GM12878 (cell line): ENCODE data around the gene TANC2. TPM values are rescaled to one million over a fixed set of nuclear protein-coding genes. Genes with fewer than 3 reads are reported as not detected.

ENCODE experiments used
- ATAC-seq: fragments of 200-7000 bp; cut with Tn5 transposase; 3 replicates; pipeline ENCODE4 v1.9.1; 2020; ENCODE audit warnings: mild to moderate bottlenecking, moderate library complexity
- BruUV-seq: library from RNA; stranded (reverse); fragments of 400-500 nt; replicated peaks from 2 replicates; lab custom pipeline; 2021; lab: Mats Ljungman, UMichigan
- CTCF ChIA-PET: fragments of 300-600 bp; sonication (Branson Sonifier 250); formaldehyde crosslinking; extraction: SDS; loops from one replicate; lab custom pipeline; 2021; ENCODE audit warnings: inconsistent platforms; lab: Yijun Ruan, JAX
- POLR2A ChIA-PET: fragments of 350-600 bp; formaldehyde crosslinking; extraction: SDS; loops from one replicate; lab custom pipeline; 2021; ENCODE audit warnings: inconsistent platforms; lab: Charles Lee
- RAD21 ChIA-PET: fragments of 300-600 bp; sonication (Branson Sonifier 250); formaldehyde crosslinking; loops from one replicate; lab custom pipeline; 2023; ENCODE audit warnings: antibody characterized with exemption; ENCODE audit not compliant: unreplicated experiment; lab: Charles Lee
- SMC1A ChIA-PET: fragments of 300-600 bp; sonication (Branson Sonifier 250); formaldehyde crosslinking; loops from one replicate; lab custom pipeline; 2023; ENCODE audit not compliant: unreplicated experiment, uncharacterized antibody; lab: Charles Lee
- DNase-seq: peaks from one replicate; pipeline ENCODE4 v3.0.0-alpha.2; 2011; ENCODE audit warnings: low read depth, low spot score
- FAIRE-seq: peaks from 3 replicates; lab custom pipeline; 2011; peaks lifted over from hg19 to GRCh38; lab: Jason Lieb, UNC
- H2AFZ ChIP-seq: 2 replicates; pipeline ENCODE4 v1.6.0; 2011; ENCODE audit warnings: low read depth, low read length, control low read depth; ENCODE audit not compliant: control insufficient read depth
- H3K27ac ChIP-seq: 2 replicates; pipeline ENCODE4 v1.5.1; 2011; ENCODE audit warnings: control low read depth; ENCODE audit not compliant: control insufficient read depth, insufficient read depth
- H3K27me3 ChIP-seq, 2 experiments: replicated peaks in 1 of 2; 2 replicates each; pipeline versions ENCODE4 v1.6.0 to v1.6.1; 2011; ENCODE audit warnings: low read length in 1 of 2; ENCODE audit not compliant: control insufficient read depth in 2 of 2, insufficient read depth in 2 of 2
- H3K36me3 ChIP-seq, 2 experiments: 2 replicates each; pipeline ENCODE4 v1.5.1; 2011; ENCODE audit warnings: low read length in 1 of 2; ENCODE audit not compliant: control insufficient read depth in 2 of 2, insufficient read depth in 2 of 2
- H3K4me1 ChIP-seq: 2 replicates; pipeline ENCODE4 v1.6.1; 2011; ENCODE audit warnings: mild to moderate bottlenecking, low read length, moderate library complexity, mixed read lengths; ENCODE audit not compliant: control insufficient read depth, insufficient read depth
- H3K4me2 ChIP-seq: 2 replicates; pipeline ENCODE4 v1.6.0; 2011; ENCODE audit warnings: control low read depth; ENCODE audit not compliant: control insufficient read depth, insufficient read depth
- H3K4me3 ChIP-seq: fragments of 200-600 bp; sonication (generic); 2 replicates; pipeline ENCODE4 v1.5.1; 2016
- H3K79me2 ChIP-seq: 2 replicates; pipeline ENCODE4 v1.6.0; 2011; ENCODE audit warnings: low read length; ENCODE audit not compliant: control insufficient read depth, insufficient read depth
- H3K9ac ChIP-seq: 2 replicates; pipeline ENCODE4 v1.8.0; 2011; ENCODE audit warnings: low read length, control low read depth, mixed read lengths; ENCODE audit not compliant: control insufficient read depth, insufficient read depth
- H3K9me3 ChIP-seq: replicated peaks from 3 replicates; pipeline ENCODE4 v1.5.1; 2011; ENCODE audit warnings: mild to moderate bottlenecking, low read length; ENCODE audit not compliant: control insufficient read depth, insufficient read depth
- H4K20me1 ChIP-seq: 2 replicates; pipeline ENCODE4 v1.6.0; 2011; ENCODE audit not compliant: control insufficient read depth, insufficient read depth
- CREM ChIP-seq: IDR thresholded peaks from 2 replicates; pipeline ENCODE4 v1.6.1; 2014; ENCODE audit warnings: antibody characterized with exemption, low read depth
- EP300 ChIP-seq, 2 experiments: fragments of 150-350 bp in 1 of 2; IDR thresholded peaks; 2 replicates each; pipeline ENCODE4 v1.6.1; 2011 to 2012; ENCODE audit warnings: low read depth in 2 of 2, low read length in 2 of 2, borderline replicate concordance in 1 of 2, improper control_type of control experiment in 1 of 2, inconsistent platforms in 1 of 2; ENCODE audit not compliant: control insufficient read depth in 1 of 2
- MEF2B ChIP-seq: fragments of 450-650 bp; IDR thresholded peaks from 2 replicates; pipeline ENCODE4 v1.6.1; 2018; ENCODE audit warnings: mild to moderate bottlenecking, moderate library complexity; ENCODE audit not compliant: partially characterized antibody, poor library complexity, severe bottlenecking
- PAX8 ChIP-seq: fragments of 450-650 bp; IDR thresholded peaks from 2 replicates; pipeline ENCODE4 v1.6.1; 2017; ENCODE audit warnings: mild to moderate bottlenecking, moderate library complexity
- POLR2AphosphoS2 ChIP-seq: IDR thresholded peaks from 2 replicates; pipeline ENCODE4 v1.6.1; 2011; ENCODE audit warnings: low read depth, mild to moderate bottlenecking, low read length, improper control_type of control experiment, moderate library complexity
- YY1 ChIP-seq: IDR thresholded peaks from 2 replicates; pipeline ENCODE4 v1.6.1; 2011; ENCODE audit warnings: low read depth, mild to moderate bottlenecking, low read length
- WGBS: methylation state at CpG from one replicate; pipeline ENCODE4 v1.1.6; 2016; ENCODE audit warnings: low lambda C conversion rate; ENCODE audit not compliant: insufficient replicate concordance, insufficient coverage; ENCODE audit errors: missing lambda C conversion rate; 5-methylcytosine and 5-hydroxymethylcytosine counted together
- in situ Hi-C: fragments of 300-500 bp; cut with MboI; formaldehyde crosslinking; loops from 9 replicates; pipeline ENCODE4 v1.14.3; 2018; ENCODE audit warnings: mixed read lengths
- intact Hi-C: fragments of 100-400 bp; cut with micrococcal nuclease; formaldehyde crosslinking; loops from one replicate; pipeline ENCODE4 v1.14.2; 2022; ENCODE audit not compliant: unreplicated experiment
- polyA plus RNA-seq, 11 experiments: library from polyadenylated mRNA; depleted of rRNA in 4 of 11; unstranded in 6 of 11; stranded (reverse) in 5 of 11; fragments of >200 nt; fragmentation: Nextera tagmentation in 4 of 11; fragmentation: Illumina TruSeq in 1 of 11; extraction: Ambion mirVana in 4 of 11; extraction: Trizol in 1 of 11; gene quantifications; 1 replicate in 1 of 11; 2 replicates in 10 of 11; pipeline versions ENCODE4 v1.2.1 to v1.2.3, GENCODE V29; 2011 to 2016; ENCODE audit warnings: inconsistent platforms in 2 of 11, missing spikeins in 2 of 11, low read depth in 1 of 11
- total RNA-seq, 4 experiments: library from RNA; depleted of rRNA in 3 of 4; stranded (reverse); fragments of >200 nt in 3 of 4; fragmentation: Illumina TruSeq in 1 of 4; extraction: Trizol in 1 of 4; gene quantifications; 2 replicates each; pipeline versions ENCODE4 v1.2.1 to v1.2.3, GENCODE V29; 2013 to 2021
- TF ChIP-seq, protein P1 (sequence below): IDR thresholded peaks from 2 replicates; pipeline ENCODE4 v1.6.1; 2012; ENCODE audit warnings: low read depth, low read length, improper control_type of control experiment
- TF ChIP-seq, protein P2 (sequence below): fragments of 450-650 bp; conservative IDR thresholded peaks from 2 replicates; pipeline ENCODE4 v1.6.1; 2017; ENCODE audit warnings: mild to moderate bottlenecking, moderate library complexity
- TF ChIP-seq, protein P3 (sequence below): fragments of 450-650 bp; IDR thresholded peaks from 2 replicates; pipeline ENCODE4 v1.6.1; 2017; ENCODE audit warnings: borderline replicate concordance
- TF ChIP-seq, protein P4 (sequence below): fragments of 450-650 bp; IDR thresholded peaks from 2 replicates; pipeline ENCODE4 v1.6.1; 2017; ENCODE audit warnings: mild to moderate bottlenecking, moderate library complexity

Gene TANC2
- total and polyA plus RNA-seq, 10 of the 15 experiments (the other 5 are each of a cell fraction or from before 2014, with no cell fraction given) = under 0.01 to 0.13 (median 0.03) TPM; not detected in 2

- SMC1A ChIA-PET = no interaction called here
- BruUV-seq = no TSS peak
- Histone ChIP-seq H3K27me3 (peaks cover 0 to 4% of the 10 kb centered on the region in 2 experiments; a peak in 1 of 4 replicates), H3K79me2 (no peaks in the 10 kb centered on the region), H3K9ac (no peak overlapping the region), H3K9me3 (no peaks in the 10 kb centered on the region), H3K4me3 (no peak overlapping the region), H2AFZ (no peak overlapping the region), H3K4me1 (no peaks in the 10 kb centered on the region), H3K4me2 (no peak overlapping the region), H3K36me3 (no peaks in the 10 kb centered on the region), H4K20me1 (no peaks in the 10 kb centered on the region), H3K27ac (no peak overlapping the region)
- DNase-seq (no peak), FAIRE-seq (no peak), ATAC-seq (no peak)
- WGBS = 0% methylated on average over 2 of the region's 2 CpGs
- POLR2A ChIA-PET = no interaction called here
- TF ChIP-seq POLR2AphosphoS2 = no peak
- TF ChIP-seq CREM = no peak
- no peak for TF ChIP-seq MEF2B
- no peak for TF ChIP-seq EP300 (IDR thresholded peaks at IDR 0.05; ENCODE audit: borderline replicate concordance in 1 of 2, control insufficient read depth in 1 of 2, low read depth in 2 of 2, low read length in 2 of 2)
- no peak for TF ChIP-seq YY1
- TF ChIP-seq, protein P1, sequence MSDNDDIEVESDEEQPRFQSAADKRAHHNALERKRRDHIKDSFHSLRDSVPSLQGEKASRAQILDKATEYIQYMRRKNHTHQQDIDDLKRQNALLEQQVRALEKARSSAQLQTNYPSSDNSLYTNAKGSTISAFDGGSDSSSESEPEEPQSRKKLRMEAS = no peak
- no peak for TF ChIP-seq PAX8
- TF ChIP-seq, protein P2, sequence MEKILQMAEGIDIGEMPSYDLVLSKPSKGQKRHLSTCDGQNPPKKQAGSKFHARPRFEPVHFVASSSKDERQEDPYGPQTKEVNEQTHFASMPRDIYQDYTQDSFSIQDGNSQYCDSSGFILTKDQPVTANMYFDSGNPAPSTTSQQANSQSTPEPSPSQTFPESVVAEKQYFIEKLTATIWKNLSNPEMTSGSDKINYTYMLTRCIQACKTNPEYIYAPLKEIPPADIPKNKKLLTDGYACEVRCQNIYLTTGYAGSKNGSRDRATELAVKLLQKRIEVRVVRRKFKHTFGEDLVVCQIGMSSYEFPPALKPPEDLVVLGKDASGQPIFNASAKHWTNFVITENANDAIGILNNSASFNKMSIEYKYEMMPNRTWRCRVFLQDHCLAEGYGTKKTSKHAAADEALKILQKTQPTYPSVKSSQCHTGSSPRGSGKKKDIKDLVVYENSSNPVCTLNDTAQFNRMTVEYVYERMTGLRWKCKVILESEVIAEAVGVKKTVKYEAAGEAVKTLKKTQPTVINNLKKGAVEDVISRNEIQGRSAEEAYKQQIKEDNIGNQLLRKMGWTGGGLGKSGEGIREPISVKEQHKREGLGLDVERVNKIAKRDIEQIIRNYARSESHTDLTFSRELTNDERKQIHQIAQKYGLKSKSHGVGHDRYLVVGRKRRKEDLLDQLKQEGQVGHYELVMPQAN = no peak
- TF ChIP-seq, protein P3, sequence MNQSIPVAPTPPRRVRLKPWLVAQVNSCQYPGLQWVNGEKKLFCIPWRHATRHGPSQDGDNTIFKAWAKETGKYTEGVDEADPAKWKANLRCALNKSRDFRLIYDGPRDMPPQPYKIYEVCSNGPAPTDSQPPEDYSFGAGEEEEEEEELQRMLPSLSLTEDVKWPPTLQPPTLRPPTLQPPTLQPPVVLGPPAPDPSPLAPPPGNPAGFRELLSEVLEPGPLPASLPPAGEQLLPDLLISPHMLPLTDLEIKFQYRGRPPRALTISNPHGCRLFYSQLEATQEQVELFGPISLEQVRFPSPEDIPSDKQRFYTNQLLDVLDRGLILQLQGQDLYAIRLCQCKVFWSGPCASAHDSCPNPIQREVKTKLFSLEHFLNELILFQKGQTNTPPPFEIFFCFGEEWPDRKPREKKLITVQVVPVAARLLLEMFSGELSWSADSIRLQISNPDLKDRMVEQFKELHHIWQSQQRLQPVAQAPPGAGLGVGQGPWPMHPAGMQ = no peak
- TF ChIP-seq, protein P4, sequence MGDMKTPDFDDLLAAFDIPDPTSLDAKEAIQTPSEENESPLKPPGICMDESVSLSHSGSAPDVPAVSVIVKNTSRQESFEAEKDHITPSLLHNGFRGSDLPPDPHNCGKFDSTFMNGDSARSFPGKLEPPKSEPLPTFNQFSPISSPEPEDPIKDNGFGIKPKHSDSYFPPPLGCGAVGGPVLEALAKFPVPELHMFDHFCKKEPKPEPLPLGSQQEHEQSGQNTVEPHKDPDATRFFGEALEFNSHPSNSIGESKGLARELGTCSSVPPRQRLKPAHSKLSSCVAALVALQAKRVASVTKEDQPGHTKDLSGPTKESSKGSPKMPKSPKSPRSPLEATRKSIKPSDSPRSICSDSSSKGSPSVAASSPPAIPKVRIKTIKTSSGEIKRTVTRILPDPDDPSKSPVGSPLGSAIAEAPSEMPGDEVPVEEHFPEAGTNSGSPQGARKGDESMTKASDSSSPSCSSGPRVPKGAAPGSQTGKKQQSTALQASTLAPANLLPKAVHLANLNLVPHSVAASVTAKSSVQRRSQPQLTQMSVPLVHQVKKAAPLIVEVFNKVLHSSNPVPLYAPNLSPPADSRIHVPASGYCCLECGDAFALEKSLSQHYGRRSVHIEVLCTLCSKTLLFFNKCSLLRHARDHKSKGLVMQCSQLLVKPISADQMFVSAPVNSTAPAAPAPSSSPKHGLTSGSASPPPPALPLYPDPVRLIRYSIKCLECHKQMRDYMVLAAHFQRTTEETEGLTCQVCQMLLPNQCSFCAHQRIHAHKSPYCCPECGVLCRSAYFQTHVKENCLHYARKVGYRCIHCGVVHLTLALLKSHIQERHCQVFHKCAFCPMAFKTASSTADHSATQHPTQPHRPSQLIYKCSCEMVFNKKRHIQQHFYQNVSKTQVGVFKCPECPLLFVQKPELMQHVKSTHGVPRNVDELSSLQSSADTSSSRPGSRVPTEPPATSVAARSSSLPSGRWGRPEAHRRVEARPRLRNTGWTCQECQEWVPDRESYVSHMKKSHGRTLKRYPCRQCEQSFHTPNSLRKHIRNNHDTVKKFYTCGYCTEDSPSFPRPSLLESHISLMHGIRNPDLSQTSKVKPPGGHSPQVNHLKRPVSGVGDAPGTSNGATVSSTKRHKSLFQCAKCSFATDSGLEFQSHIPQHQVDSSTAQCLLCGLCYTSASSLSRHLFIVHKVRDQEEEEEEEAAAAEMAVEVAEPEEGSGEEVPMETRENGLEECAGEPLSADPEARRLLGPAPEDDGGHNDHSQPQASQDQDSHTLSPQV = no peak
- in situ Hi-C loops (no loop called here), intact Hi-C loops (no loop called here)
- RAD21 ChIA-PET = no interaction called here
- CTCF ChIA-PET = no interaction called here
These were observed 9.2 kb downstream of the TANC2 start for GRCh38 chr17:62975206-62975605.
